HG02610 (cell line): ENCODE data around the gene MYO16.

Experiments used
- ATAC-seq: cut with Tn5 transposase; IDR thresholded peaks from one replicate; pipeline ENCODE4 v1.9.1; 2021; ENCODE audit warnings: mild to moderate bottlenecking, moderate library complexity; ENCODE audit not compliant: unreplicated experiment

MYO16 gene

DNA sequence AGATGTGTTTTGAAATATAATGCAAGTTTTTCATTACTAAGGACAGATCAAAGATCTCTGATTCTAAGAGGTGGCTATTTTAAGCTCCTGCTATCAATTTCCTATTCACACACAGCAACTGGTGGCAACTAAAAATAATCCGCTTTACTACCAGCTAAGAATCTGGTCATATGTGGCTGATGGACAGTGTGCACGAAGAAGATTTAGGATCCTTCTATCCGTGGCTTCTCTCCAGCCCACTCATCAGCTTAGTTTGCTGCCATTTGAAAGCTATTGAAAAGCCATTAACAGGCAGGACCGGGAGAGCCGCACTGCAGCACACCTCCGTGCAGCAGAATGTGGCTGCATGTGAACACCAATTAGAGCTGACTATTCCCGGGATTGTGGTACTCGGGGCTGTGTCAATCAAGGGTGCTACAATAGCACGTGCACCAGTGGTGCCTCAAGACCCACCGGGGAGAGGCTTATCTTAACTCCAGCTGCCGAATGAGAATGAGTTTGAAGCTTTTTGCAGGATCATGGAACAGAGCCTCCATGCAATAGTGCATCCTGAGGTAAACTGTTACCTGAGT lies at the start of gene MYO16:
MYO16 (plus strand) TSS at position 431 of the 572 bp plus-strand sequence. CDS start 234 bp downstream, outside the sequence.
- no peak for ATAC-seq

DNA sequence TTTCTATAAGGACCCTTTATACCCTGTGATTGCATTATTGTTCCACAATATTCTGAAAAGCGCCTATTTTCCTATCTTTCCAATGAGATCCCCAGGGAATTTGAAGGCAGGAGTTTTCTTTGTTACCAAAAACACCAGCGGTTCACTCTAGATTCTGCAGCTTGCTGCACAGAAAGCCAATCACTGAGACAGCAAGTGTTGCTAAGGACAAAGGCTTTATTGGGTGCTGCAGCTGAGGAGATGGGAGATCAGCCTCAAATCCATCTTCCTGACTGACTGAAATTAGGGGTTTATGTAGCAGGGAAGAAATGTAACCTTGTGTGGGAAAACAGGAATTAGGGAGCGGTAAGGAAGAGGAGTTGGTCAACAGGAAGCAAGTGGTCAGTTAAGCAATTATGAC lies 42.6 kb upstream of the MYO16 start:
- ATAC-seq = no peak

DNA sequence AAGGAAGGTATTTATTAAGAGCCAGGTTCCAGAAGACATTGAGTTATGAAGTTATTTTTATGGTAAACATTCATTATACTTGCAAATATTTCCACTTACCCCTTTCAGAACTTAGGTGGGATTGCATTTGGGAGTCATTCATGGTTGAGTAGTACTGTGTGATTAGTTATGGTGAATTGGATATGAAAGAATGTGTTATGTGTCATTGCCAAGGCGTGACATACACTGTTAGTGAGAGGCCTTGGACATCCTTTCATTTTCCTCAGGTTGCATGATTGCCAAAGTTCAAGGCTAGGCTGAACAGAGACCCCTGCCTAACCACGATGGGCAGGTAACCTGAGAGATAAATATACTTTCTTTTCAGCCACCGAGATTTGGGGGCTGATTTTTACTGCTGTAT lies 40.9 kb upstream of the MYO16 start:
- ATAC-seq = no peak

DNA sequence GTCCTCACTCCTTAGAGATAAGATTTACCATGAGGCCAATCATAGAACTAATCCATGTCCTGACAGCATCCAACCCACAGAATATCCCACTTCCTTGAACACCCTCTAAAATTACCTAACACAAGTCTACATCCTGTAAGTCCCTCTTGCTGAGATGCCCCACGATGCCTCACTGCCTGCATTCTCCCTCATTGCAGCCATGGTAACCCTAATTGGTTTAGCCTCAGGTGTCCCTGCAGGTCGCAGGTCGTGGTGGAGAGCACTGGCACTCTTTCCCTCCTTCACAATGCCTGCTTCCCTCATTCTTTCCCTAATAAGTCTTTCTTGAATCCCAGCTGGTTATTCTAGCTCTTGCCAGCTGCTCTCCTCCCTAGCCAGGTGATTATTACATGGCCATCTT lies 35.3 kb upstream of the MYO16 start:
- no peak for ATAC-seq

DNA sequence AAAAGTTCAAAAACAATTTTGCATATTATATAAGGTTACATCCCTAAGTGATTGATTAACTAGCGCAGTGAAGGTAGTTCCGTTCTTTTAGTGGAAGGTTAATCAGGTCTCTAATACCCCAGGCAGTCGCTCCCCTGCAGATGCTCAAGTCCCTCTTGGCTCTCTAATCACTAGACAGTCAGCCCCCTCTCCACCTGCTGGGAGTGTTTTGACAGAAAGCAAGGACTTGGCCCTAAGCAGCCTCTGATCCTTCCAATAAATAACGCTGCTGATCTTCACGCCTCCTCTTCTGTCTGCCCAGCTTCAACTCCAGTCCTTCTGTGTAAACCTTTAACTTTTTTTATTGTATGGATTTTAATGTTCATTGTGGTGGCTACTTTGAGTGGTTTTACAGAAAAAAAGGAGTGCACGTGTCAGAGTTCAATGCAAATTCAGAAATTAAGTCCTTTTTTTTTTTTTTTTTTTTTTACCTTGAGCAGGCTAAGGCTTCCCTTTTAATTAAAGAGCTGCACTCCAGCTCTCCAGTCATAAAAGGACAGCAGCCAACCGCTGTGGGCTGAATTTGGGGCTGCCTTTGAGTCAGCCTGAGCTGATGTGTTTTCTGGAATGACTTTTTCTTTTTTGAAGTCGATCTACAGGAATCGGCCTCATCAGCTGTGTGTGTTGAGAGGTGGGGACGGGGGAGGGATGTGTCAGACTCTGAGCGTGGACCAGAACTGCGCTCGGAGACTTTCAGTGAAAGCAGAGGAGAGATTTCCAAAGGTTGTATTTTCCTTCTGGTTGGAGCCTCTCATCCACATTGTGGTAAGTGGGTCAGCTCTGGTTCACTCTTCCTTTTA lies 33.8 kb upstream of the MYO16 start:
- ATAC-seq = no peak

DNA sequence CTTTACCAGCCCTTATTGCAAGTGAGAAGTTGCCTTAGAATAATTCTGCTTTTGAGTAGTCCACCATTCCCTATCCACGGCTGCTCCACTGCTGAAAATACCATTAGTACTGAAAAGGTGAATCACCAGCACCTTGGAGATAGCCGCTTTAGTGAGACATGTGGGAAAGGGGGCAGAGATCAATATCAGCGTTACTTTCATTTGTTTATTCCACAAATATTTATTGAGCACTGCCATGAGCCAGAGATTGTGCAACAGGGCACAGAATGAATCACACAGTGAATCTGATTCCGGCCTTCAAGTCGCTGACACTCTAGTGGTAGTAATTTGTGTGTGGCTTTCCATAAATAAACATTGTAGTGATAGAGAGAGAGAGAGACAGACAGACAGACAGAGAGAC lies 31.5 kb upstream of the MYO16 start:
- no peak for ATAC-seq

DNA sequence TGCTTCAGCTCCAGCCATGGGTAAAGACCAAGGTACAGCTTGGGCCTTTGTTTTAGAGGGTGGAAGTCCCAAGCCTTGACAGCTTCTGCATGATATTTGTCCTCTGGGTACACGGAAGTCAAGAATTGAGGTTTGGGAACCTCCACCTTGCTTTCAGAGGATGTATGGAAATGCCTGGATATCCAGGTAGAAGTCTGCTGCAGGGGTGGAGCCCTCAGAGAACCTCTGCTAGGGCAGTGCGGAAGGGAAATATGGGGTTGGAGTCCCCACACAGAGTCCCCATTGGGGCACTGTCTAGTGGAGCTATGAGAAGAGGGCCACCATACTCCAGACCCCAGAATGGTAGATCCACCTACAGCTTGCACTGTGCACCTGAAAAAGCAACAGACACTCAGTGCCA lies 23.0 kb upstream of the MYO16 start:
- no peak for ATAC-seq

DNA sequence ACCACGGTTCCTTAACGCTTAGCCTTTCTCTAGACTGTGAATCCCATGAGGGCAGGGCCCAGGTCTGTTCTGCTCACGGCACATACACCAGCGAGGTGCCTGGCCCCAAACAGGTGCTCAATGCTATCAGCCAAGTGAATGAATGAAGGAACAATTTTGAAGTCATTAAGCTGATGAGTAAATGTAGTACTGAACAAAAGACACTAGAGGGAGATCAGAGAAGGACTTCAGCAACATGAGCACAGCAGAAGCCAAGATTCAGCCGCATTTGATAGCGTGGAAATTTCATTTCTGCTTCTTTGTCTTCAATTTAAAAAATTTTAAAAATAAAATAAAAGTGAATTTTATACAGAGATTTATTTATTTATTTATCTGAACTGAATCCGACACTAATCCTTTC lies 20.1 kb upstream of the MYO16 start:
- no peak for ATAC-seq

DNA sequence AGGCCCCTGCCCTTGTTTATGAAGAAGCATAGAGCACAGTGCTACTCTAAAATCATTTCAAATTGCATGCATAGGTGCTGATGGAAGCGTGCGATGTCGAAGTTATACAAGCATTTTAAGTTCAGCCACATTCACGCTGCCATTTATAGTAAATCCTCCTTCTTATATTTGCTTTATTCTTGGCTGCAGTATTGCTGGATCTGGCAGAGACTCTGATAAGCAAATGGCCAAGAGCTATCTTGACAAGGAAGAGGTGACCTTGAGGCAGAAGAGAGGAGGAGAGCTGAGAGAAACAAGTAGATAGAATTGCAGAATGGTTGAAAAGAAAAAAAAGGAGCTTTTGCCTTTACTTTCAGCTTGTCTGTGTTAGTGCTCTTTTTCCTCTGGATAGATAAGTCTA lies 18.9 kb upstream of the MYO16 start:
- no peak for ATAC-seq

DNA sequence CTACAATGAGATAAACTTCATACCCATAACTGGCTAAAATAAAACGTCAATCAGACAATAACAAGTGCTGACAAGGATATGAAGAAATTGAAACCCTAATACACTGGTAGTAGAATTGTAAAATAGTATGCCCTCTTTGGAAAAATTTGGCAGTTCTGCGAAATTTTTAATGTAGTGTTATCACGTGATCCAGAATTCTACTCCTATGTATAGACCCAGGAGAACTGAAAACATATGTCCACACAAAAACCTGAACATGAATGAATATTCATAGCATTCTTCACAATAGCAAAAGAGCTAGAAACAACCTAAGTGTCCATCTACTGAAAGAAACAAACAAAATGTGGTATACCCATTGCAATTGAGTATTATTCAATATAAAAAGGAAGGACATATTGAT lies 14.2 kb upstream of the MYO16 start:
- no peak for ATAC-seq

DNA sequence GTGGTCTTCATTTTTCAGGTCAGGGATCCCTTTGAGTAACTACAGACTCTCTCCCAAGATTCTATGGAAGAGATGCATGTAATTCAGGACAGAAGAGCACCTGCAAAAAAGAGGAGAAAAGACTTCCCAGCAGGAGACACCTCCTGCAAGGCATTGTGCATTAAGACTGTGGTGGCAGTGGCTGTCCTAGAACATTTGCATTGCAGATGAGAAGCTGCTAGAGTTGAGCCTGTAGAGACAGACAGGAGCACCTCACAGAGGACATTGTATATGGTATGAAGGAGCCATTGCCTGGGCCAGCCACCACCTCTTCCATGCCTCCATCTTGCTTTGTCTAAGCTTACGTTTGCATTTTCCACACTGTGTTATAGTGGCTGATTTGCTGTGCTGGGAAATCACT lies 11.2 kb upstream of the MYO16 start:
- no peak for ATAC-seq

DNA sequence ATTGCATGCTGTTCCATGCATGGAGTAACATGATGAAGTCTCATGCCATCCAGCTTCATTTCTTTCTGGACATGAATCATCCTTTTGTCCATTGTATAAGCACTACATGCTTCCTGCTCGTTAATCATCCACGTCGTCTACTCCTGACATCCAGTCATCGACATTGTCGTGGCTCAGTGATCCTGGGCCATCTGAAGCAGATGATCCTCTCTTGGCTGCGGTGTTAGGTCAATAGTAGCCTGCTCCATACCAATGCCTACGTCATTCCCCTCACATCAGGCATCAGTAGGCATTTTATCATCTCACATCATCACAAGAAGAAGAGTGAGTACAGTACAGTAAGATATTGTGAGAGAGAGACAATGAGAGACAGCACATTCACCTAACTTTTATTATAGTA lies 7.9 kb upstream of the MYO16 start:
- no peak for ATAC-seq

DNA sequence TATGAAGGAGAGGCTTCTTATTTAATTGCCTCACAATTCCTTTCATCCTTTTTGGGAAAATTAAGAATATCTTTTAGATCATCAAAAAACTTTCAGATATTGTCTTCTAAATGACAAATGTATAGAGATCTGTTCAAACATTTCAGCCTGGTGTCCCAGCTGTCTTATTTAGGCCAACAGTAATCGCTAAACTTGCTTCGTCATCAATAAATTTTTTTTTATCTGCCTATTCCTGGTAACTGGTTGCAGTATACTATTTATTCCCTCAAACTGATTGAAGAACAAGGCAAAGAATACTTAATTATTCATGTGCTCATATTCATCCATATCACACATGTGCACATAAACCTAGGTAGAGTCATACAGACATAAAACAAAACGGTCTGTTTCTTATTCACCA lies 5.3 kb upstream of the MYO16 start:
- ATAC-seq = no peak

DNA sequence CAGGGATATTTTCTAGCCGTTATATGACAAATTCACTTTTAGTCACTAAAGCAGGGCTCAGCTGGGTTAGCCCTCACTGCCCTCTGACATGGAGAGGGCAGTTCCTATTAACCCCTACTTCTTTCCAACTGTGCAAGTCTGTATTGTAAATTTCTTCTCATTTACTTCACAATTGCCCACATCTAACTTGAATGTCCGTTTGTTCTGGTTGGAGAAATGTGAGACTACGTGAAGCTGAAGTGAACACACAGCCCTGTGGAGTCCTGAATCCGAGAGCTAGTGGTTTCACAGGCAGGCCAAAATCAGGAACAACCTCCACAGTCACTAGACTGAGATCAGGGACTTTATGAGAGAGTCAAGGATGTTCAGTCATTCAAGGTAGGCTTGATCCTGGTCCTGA lies 4.4 kb upstream of the MYO16 start:
- no peak for ATAC-seq

DNA sequence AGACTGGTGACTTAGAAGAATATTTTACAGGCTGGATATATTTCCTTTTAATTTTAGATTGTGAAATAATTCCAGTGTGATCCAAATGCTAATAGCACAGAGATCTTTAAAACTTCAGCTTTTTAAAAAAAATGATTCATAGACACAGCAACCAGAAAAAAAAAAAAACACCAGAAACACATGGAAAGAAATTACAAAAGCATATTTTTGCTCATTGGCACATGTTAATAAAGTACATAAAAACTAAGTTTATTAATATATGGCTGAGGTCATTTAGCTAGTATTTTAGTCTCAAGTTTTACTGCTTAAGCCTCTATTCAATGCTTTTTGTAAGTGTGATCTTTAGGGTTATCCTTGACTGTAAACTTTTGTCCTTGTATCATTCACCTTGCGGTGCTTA lies 577 bp downstream of the MYO16 start:
- ATAC-seq = no peak

DNA sequence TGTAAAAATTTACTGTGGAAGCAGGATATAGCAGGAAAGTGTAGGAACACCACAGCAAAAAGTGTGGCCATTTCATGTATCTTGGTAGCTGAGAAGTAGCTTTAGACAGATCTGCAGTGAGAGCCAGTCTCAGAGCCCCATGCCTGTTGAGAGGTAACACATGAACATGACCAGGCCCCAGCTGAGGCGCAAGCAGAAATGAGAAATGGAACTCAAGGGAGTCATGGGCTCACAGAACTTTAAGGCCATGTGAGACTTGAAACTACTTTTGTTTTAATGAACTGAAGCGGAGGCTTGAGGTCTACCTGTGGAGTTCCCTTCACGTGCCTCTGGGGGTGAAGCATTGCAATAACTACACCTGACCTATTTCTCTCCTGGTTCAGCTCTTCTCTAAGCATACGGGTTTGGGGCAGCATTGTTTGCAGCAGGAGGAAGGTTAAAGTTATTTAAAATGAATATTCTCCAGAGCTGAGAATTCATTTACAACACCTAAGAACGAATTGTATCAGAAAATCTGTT lies 3.3 kb downstream of the MYO16 start:
- no peak for ATAC-seq

DNA sequence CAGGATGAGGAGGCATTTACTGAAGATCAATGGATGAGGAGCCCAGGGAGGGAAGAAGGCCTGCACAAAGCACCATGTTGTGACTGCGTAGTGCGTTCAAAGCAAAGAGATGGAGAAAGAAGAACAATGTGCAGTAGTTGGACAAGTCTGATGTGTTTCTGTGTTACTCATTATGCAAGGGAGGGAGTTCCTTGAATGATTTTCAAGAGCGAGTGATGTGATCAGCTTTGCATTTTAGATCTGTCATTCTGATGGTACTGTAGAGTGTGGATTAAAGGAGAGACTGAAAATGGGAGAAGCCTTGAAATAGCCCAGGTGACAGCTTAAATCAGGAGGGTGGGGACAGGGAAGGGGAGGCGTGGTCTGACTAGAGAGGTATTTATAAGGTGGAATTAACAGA lies 9.5 kb downstream of the MYO16 start:
- no peak for ATAC-seq

DNA sequence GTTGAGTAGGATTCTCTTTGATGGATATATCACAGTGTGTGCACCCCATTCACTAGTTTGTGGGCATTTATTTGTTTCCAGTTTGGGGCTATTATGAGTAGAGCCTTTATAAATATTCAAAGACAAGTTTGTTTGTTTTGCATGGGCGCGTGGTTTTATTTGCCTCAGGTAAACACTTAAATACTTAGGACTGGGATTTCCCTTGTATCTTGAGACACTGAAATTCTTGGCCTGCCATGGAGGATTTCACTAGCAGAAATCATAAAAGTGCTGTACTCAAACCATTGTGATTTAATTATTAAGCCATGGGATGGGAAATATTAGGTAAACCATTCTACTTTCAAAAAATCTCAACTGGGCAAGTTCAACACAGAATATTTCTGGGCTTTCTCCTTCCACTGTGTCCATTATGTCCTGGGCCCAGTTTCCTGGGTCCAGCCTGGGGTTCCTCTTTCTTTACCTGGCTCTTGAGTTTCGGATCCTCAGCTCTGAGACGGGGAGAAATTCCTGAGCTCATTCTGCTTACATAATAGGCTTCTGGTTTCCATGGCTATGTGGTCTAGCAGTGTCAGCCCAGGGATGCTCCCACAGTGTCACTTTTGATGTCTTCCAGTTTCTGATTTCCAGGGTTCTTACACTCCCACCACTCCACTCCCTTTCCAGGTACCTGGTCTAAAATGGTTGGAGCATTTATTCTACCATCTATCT lies 14.4 kb downstream of the MYO16 start:
- ATAC-seq = no peak

DNA sequence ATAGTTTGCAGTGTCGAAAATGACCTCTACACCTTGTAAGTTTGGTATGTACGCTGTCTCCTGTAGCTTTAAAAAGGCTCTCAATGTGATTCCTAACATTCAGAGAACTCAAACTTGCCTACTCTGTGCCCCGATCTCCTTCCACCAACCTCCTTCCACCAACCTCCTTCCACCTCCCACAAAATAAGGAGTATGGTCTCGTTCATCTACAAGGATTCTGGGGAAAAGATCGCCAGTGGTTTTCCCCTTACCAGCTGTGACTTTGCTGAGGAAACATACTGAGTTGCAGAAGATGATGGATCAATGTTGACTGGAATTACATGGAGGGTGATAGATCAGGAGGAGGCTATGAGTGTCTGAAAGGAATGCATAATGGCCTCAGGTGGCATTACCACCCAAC lies 16.0 kb downstream of the MYO16 start:
- no peak for ATAC-seq

DNA sequence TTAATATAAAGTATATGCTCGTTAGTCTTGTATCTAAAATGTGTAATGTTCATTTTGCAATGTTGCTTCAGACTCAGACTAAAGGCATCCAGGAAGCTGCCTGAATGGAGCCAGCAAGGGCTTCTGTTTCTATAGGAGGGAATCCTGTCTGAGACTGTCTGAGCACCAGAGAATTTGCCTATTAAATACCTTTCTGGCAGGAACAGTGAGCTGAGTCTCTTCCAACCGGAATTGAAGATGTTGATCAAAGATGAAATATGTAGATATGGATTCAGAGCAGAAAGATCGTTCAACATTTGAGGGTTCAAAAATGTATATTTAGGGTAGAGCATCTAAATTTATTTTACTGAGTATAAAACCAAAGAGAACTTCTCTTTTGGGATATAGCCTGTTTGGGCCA lies 20.9 kb downstream of the MYO16 start:
- no peak for ATAC-seq

DNA sequence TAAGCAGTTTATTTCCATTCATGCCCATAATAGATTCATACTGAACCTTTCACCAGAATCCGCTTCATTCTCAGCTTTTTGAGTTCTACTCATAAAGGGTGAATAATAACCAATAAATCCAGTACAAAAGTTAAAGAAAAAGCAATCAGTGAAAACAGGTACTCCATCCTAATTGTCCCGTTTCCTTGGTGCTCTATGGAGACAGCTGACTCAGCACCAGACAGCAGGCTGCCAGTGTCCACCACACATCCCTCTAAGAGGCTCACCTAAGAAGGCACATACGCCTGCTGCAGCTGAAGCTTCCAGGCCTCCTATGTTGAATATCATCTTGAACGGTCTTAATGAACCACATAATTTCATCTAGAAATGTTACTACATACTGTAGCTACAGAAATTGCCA lies 27.3 kb downstream of the MYO16 start:
- no peak for ATAC-seq

DNA sequence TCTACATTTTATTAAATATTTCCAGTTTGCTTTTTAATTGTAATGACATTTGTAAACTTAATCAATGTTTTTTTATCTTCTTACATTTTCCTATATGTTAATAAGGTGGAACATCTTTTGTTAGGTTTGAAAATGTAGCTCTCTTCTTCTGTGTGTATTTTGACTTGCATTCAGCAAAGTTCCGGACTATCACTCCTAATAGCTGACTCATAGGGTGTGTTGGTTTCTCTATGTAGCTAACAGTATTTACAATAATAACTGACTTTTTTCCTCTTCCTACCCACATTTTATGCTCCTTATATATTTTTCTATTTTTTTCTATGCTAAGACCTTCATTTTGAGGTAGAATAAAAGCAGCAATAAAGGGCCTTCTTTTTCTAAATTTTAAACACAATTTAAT lies 28.1 kb downstream of the MYO16 start:
- no peak for ATAC-seq
